Activated T-cell treated with anti-CD3 and anti-CD28 coated beads for 4 hours (primary cell): Measurements from ENCODE around the gene COL15A1.
"Not testable (repeated sequence)": the region's sequence is repeated elsewhere in the genome, so short reads cannot be mapped to it uniquely, and the experiment has no call there.

Source experiments
- DNase-seq: peaks from one replicate; pipeline ENCODE4 v3.0.0-alpha.2; 2020

Gene COL15A1

DNA sequence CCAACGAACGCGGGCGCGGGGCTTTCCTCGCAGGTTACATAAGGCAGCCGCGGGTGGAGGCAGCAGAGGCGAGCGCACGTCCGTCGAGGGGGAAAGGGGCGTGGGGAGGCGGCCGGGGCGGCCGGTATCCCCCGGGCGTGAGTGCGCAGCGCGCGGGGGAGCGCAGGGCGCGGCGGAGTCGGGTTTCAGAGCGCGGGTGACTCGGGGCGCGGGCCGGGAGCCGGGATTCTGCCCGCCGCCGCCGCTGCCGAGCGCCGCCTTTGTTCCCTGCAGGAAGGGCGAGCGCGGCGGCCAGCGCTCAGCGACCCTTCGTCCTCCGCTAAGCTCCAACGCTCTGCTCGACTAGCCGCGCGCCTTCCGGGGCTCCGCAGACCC, at the start of gene COL15A1:
Gene COL15A1, plus strand, starts transcription at position 226 of the 375 bp plus-strand sequence. CDS start 155 bp downstream, outside the sequence.
- no peak for DNase-seq

DNA sequence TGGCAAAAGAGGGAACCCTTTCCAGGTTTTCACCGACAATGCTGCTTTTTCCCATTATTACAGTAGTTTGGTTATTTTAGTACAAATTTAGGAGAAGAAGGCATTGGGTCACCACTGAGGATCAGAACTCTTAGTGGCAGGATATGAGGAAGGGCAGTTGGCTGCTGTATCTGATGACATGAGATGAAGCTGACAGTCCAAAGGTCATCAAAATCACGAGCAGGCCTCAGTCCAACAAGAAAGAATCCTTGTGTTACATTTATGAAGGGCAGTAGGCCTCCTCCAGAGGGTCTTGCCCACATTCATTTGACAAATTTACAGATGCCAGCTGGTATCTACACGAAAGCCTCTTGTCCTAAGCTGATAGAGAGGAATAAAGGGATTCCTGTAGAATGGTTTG, 49.5 kb upstream of the COL15A1 start:
- DNase-seq, result no peak

DNA sequence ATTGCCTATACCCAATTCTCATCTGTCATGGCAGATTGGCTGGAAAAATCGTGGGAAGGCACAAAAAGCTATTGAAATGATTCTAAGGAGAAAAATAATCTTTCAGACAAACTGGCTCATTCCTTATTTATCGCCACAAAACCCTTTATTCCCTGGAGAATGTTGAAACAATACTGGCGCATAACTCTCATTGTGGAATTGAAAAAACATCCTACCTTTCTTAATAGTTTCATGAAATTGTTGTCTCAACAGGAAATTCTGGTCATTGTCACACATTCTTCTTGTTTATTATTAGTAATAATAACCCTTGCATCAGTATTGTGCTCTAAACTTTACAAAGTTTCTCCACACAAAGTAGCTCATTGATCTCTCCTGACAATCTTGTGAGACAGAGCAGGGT, 48.9 kb upstream of the COL15A1 start:
- no peak for DNase-seq

DNA sequence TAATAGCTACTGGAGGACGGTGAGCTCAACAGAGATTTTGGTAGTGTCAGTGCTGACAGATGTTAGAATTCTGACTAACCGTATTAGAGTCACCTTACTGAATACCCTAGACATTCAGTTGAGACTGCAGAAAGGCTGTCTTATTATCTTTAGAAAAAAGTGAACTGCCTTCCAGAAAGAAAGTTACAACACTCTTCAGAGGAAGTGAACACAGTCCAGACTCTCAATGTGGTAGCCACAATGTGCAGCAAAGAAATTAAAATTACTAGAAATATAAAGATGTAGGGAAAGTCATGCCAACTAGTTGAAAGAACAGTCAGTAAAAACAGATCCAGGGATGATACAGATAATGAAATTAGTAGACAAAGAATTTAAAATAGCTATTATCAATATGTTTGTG, 47.1 kb upstream of the COL15A1 start:
- DNase-seq, result no peak

DNA sequence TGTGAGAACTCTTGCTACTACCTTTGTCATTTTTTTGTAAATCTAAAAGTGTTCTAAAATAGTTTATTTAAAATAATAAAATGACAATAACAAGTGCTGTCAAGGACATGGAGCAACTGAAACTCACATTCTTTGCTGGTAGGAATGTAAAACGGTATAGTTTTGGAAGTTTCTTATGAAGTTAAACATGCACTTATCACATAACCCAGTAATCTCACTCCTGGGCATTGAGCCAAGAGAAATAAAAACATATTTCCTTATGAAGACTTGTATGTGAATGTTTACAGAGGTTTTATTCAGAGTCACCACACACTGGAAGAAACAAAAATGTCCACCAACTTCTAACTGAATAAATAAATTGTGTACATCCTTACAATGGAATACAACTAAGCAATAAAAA, 46.0 kb upstream of the COL15A1 start:
- no peak for DNase-seq

DNA sequence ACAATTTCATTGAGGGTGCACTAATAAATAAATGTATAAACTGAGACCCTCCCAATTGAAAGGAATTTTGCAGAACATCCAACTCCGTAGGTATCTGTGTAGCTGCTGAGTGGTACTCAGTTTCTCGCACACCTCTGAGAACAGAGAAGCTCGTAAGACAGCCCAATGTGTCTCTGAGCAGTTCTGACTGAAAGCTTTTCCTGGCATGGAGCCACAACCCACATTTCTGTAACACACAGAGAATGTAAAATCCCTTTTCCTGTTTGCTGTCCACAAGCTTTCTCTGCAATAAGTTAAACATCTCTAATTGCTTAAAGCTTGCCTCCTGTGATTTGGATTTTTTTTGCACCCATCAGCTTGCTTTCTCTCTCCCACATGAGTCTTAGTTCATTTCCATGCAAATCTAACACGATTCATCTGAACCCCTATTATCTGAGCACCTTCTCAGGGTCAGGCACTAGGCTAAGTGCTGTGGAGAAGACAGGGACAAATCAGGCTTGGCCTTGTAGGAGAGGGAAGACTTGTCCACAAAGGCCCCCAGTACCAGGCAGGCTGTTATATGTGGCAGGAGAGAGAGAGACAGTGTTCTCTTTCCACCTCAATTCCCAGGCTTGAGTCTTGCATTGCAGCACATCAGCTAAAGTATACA, 44.2 kb upstream of the COL15A1 start:
- DNase-seq, result no peak

DNA sequence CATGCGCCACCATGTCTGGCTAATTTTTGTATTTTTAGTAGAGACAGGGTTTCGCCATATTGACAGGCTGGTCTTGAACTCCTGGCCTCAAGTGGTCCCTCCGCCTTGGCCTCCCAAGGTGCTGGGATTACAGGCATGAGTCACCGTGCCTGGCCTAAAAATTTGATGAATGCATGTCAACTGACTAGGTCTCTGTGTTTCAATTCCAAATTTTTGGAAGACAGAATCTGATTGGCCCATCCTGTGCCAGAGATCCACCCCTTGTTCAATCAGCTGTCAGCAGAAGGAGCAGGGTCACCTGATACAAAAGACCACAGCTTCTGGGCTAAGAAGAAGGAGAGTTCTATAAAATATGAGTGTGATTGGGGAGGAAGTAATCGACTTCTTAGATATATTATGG, 43.5 kb upstream of the COL15A1 start:
- DNase-seq, result no peak

DNA sequence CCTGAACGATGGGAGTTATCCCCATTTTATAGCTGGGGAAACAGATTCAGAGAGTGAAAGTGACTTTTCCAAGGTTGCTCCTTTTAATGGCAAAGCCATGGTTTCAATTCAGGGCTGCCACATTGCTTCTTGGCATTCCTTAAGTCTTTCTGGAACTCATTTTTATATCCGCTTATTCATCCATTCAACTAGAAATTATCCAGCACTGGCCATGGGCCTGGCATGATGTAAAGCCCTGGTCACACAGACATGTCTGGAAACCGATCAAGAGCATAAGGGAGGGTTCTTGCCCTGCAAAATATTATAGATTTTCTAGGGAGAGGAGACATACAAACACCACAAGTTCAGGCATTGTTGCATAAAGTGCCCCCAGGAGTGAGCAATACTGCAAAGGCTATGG, 43.0 kb upstream of the COL15A1 start:
- no peak for DNase-seq

DNA sequence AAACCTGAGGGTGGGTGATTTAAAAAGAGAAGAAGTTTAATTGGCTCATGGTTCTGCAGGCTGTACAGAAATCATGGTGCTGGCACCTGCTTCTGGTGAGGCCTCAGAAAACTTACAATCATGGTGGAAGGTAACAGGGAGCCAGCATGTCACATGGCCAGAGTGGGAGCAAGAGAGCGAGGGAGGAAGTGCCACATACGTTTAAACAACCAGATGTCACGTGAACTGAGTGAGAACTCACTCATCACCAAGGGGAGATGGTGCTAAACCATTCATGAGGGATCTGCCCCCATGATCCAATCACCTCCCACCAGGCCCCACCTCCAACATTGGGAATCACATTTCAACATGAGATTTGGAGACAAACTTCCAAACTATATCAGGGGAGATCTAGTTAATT, 41.9 kb upstream of the COL15A1 start:
- DNase-seq, result not testable (repeated sequence)

DNA sequence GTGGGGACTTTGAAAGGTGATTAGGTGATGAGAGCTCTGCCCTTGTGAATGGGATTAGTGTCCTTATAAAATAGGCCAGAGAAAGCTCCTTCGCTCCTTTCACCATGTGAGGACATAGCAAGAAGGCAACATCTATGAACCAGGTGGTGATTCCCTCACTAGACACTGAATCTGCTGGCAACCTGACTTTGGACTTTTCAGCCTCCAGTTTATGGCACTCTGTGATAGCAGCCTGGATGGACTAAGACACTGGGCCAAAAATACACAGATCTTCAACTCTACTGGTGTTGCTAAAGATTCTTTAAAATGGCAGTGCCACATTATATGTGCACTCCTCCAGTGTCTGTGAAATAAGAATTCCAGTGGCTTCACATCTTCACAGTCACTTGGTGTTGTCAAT, 41.2 kb upstream of the COL15A1 start:
- DNase-seq, result no peak

DNA sequence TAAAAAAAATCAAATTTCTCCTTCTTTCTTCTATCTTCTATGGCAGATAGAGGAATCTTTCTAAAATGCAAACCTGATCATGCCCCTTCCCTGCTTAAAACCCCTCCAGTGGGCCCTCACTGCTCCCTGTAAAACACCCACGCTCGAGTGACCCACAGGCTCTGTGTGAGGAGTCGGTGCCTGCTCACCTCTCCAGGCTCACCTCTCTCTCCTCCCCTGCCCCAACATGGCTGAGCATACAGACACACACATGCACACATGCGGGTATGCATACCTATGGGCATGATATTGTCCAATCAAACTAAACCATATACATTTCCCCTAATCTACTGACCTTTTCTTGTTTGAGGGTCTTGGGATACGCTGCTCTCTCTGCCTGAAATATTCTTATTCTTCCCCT, 40.8 kb upstream of the COL15A1 start:
- DNase-seq, result no peak

DNA sequence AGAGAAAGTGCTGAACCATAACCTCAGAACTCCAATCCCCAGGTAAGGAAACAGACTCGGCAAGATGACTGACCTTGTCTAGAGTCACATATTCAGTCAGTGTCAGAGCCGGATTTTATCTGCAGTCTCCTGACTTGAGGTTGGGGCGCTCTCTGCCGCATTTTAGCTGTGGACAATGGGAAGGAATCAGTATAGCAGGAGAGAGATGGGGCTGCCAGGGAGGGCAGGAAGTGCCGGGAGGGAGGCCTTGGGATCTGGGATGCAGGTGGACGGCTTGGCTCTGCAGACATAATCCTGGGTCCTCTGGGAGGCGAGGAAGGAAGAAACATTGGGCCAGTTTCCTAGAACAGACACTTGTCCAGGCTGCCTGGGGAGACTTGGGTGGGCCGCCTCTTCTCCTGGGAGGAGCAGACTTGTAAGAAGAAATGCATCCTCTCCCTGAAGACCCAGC, 39.7 kb upstream of the COL15A1 start:
- no peak for DNase-seq

DNA sequence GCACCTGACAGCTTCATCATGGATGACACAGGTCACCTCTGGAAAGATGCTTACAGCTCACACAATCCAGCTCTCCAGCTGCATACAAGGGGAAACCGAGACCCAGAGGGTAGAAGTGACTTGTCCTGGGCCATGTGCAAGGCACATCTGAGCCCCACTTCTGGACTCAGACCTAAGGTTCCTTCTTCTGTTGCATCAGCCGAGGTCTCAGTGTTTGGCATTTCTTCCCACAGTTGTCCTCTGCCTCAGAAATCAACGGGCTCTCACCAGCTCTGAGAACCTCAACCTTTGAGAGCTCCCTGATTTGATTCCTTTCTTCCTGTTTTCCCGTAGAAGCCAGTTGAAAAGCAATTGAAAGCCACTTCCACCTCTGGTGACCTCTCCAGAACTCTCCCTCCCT, 38.7 kb upstream of the COL15A1 start:
- DNase-seq, result no peak

DNA sequence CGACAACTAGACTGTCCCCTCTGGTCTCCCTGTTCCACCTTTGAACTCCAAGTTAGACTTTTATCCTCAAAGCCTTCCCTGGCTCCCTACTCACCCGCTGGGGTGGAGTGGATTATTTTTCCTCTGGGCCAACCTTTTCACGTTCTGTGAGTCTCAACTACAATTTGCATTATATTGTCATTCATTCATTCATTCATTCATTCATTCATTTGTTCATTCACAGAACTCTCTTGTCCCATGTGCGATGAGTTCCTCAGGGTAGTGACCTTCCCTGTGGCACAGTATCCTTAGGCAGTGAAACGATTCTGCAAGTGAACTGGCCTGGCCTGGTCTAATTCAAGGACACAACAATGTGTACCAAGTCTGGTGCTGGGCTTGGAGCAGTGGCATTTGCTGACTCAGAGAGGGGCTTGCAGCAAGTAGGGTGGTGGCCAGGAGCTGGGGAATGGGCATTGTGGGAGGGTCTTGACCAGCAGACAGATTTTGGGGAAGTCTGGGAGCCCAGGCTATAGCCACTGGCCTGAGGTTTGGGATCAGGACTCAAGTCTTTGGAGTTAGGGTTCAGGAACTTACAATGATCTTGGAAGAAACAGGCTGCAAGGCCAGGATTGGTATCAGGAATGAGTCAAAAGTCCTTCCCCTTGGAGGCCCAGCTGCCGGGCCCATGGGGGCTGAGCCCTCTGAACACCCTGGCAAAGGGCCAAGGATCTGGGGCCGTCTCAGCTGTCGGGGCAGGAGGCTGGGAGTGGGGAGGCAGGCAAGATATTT, 37.2 kb upstream of the COL15A1 start:
- DNase-seq, result no peak

DNA sequence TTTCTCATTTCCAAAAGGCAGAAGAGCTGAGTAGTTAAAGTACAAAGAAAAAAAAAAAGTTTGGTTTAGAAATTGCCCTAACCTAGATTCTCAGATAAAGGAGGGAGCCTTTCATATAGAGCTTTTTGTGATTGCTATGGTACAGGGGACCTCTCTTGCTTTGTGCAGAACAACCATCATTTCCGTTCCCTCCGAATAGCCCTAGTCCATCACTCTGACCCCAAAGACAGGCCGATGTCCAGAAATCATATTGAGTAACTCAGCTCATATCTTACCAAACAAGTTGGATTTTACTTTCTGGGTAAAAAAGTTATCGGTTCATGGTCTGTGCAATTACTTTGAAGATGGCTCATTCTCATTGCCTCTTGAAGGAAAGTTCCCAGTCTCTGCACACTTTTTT, 36.7 kb upstream of the COL15A1 start:
- DNase-seq, result no peak

DNA sequence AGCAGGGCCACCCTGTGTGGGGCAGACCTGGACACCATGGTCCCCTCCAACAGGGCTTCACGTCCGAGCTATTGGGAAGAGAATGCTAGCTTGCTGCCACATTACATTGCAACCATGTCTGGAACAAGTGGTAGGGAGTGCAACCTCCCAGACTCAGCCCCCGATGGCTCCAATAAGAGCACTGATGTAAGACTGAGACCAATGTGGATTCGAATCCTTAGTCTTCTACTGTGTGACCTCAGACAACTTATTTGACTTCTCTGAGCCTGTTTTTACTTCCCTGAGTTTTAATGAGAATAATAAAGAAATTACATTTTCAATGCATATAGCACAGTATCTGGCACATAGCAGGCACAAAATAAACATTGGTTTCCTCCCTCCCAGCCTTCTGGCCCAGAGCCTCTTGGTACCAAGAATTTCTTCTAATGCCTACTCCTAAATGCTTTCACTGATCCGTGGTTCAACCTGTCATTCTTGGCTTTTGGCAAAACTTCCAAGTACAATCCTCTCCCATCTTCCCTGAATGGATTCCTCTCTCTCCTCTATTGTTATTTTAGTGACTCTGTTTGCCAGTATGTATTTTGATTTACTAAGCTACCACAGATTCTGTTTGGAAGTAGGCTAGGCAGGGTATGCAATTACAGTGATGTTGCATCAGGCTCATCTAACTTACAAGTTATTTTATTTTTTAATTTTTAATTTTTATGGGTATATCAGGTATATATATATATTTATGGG, 34.6 kb upstream of the COL15A1 start:
- no peak for DNase-seq

DNA sequence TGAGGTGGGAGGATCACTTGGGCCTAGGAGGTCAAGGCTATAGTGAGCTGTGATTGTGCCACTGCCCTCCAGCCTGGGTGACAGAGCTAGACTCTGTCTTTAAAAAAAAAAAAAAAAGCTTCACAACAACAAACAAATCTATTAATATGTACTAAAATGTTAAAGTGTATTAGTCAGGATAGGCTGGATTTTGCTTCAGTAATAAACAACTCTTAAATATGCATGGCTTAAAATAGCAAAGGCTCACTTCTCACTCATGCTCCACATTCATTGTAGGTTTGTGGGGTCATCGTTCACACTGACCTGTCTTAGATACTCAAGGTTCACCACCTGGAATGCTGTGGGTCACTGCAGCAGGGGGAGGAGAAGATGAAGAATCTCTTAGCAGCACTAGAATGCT, 33.8 kb upstream of the COL15A1 start:
- no peak for DNase-seq

DNA sequence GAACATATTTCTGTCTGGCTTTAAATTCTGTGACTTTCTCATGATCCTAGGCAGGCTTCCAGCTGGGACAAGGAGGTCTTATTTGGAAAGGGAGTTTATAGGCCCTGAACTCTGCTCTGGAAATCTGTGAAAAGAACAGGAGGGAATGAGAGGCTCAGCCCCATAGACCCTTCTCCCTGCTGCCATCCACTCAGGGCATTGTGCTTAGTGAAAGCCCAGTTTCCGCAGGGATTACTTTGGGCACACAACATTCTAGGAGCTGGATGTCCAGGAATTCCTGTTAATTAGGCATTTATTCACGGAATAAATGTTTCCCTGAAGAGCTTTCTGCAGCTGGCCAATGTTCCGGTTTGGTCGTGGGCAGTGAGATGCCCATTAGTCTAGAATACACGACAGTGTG, 32.7 kb upstream of the COL15A1 start:
- DNase-seq, result no peak

DNA sequence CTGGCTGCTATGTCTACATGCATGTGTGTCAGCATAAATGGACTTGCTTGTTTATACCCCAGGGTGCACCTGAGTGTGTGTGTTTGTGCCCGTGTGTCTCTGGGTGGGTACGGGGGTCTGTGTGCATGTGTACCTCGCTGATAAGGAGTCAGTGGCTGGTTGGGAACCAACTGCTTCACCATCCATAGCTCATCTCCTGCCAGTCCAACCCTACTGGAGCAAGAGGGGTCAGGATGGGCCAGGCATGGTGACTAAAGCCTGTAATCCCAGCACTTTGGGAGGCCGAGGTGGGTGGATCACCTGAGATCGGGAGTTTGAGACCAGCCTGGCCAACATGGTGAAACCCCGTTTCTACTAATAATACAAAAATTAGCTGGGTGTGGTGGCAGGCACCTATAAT, 32.0 kb upstream of the COL15A1 start:
- DNase-seq, result not testable (repeated sequence)

DNA sequence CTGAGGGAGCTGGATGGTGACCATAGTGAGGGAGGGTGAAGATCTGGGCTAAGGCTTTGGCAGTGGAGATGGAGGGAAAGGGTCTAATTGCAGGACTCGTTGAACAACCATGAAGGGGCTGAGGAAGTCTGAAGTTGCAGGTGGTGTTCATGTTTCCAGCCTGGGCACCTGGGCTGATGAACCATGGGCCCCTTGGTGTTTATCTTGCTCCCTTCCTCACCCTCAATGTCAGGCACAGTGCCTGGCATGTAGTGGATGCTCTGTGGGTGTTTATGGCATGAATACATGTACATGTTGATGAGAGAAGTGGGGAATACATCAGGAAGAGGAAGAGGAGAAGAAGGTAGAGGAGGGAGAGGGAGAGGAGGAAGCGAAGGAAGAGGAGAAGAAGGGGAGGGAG, 31.3 kb upstream of the COL15A1 start:
- no peak for DNase-seq

DNA sequence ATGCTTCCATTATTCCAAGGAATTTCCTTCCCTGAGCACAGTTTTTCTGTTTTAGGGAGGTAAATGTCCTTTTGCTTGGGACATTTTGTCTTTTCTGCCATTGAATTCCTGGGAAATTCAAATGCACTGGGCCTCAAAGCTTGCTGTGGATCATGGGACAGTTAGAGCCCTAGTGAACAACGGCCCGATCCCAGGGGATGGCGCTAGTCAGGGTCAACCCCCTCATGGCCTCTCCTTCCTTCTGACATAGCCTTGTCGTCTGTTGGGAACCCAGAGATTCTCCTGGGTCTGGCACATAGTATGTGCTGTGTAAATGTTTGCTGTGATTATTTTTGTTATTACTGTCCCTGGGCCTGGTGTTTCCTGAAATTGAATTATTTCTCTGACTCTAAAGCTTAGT, 30.7 kb upstream of the COL15A1 start:
- DNase-seq, result no peak

DNA sequence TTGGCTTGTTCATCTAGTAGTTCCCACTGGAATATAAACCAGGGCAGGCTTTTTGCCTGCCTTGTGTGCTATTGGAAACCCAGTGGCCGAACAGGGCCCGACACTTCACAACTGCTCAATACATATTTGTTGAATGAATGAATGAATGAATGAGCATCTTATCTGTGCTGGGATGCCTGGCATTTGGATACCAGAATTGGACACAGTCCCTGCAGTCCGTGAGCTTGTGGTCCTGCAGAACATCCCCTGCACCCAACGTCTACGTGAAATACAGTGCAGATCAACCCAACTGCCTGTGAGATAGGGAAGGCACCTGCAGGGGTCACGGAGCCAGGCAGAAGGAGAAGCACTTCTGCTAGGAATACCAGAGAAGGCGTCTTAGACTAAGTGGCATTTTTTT, 30.0 kb upstream of the COL15A1 start:
- DNase-seq, result no peak

DNA sequence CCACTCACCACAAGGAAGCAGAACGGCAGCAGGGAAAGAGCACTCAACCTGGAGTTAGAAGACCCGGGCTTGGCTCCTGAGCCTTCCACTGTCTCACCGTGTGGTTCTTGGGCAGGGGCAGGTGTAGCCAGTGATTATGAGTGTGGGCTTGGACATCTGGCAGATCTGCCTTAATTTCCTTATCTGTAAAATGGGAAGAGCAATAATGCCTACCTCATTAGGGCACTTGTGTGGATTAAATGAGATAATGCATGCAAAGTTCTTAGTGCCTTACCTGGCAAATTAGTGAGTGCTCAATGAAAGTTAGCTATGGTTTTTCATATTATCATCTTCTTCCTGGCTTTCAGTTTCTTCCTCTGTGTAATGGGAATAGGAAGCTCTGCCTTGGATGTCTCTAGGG, 28.1 kb upstream of the COL15A1 start:
- DNase-seq, result no peak

DNA sequence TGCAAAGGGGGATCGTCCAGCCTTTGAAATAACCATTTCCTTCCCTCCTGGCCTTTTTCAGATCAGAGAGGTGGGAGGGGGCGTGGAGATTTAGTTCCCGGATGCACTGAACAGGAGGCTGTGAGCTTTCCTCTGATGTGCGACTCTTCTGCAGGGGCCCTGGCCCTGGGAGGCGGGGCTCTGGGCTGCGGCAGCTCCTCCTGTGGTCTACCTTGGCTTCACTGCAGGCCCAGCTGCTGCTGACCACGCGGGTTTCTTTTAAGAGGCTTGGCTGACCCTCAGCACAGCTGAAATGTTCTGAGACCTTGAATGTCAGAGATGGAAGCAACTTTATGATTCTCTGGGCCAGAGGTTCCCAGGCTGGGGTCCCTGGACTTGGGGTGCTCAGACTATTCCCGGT, 27.0 kb upstream of the COL15A1 start:
- no peak for DNase-seq
